ENCODE measurements around the gene RGPD3. TPM values are rescaled to one million over a fixed set of nuclear protein-coding genes. Genes with fewer than 3 reads are reported as not detected.
"Not testable (repeated sequence)": the region's sequence is repeated elsewhere in the genome, so short reads cannot be mapped to it uniquely, and the experiment has no call there.

The RGPD3 gene
- total and polyA plus RNA-seq, 3 experiments from 2014 or later, result 0.04 to 0.18 (median 0.12) TPM

GRCh38 chr2:106467516-106467915 lies 697 bp downstream of the RGPD3 start:
- H3K27me3 Mint-ChIP-seq; H3K27ac ChIP-seq (ENCODE audit: low read depth, low read length); H3K4me1 ChIP-seq (ENCODE audit: insufficient read depth, low read length); CTCF ChIA-PET; H3K4me3 ChIP-seq (ENCODE audit: low read length); H3K9me3 Mint-ChIP-seq; H3K36me3 ChIP-seq (ENCODE audit: insufficient read depth, low read length); H3K27me3 ChIP-seq (ENCODE audit: insufficient read depth, low read length, poor library complexity, severe bottlenecking); H3K36me3 Mint-ChIP-seq; H3K4me3 Mint-ChIP-seq; POLR2A ChIA-PET; H3K27ac Mint-ChIP-seq; DNase-seq; H3K4me1 Mint-ChIP-seq; H3K9me3 ChIP-seq (ENCODE audit: low read length): not testable (repeated sequence)

GRCh38 chr2:106461882-106462281 lies 6.3 kb downstream of the RGPD3 start:
- H3K27me3 Mint-ChIP-seq; H3K4me3 Mint-ChIP-seq; H3K9me3 ChIP-seq (ENCODE audit: low read length); H3K27ac Mint-ChIP-seq; H3K4me3 ChIP-seq (ENCODE audit: low read length); H3K27ac ChIP-seq (ENCODE audit: low read depth, low read length); CTCF ChIA-PET; H3K4me1 Mint-ChIP-seq; POLR2A ChIA-PET; H3K36me3 Mint-ChIP-seq; H3K36me3 ChIP-seq (ENCODE audit: insufficient read depth, low read length); H3K27me3 ChIP-seq (ENCODE audit: insufficient read depth, low read length, poor library complexity, severe bottlenecking); H3K4me1 ChIP-seq (ENCODE audit: insufficient read depth, low read length); H3K9me3 Mint-ChIP-seq: not testable (repeated sequence)
- peak in 2 of 5 donors; percentile 19 to 31 for DNase-seq

DNA sequence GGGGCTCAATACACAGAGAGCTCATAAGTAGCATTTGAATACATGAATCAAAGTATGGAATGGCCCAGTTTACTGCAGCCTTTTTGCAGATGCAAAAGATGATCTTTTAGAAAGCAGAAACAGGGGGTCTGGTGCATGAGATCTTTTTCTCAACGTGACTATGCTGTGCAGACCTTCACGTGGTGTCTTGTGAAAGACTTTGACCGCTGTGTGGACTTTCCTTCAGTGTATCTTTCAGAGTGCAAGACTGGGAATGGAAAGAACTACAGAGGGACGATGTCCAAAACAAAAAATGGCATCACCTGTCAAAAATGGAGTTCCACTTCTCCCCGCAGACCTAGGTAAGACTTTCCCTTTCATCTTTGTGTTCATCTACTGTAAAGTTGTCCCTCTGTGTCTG lies 77.5 kb downstream of the RGPD3 start:
- H3K27ac Mint-ChIP-seq; H3K9me3 Mint-ChIP-seq; H3K27me3 ChIP-seq (ENCODE audit: insufficient read depth, low read length, poor library complexity, severe bottlenecking); H3K4me1 ChIP-seq (ENCODE audit: insufficient read depth, low read length); H3K36me3 ChIP-seq (ENCODE audit: insufficient read depth, low read length); H3K36me3 Mint-ChIP-seq; H3K27me3 Mint-ChIP-seq; H3K4me3 Mint-ChIP-seq; H3K9me3 ChIP-seq (ENCODE audit: low read length); POLR2A ChIA-PET; H3K4me1 Mint-ChIP-seq; DNase-seq; H3K27ac ChIP-seq (ENCODE audit: low read depth, low read length); CTCF ChIA-PET; H3K4me3 ChIP-seq (ENCODE audit: low read length): not testable (repeated sequence)

DNA sequence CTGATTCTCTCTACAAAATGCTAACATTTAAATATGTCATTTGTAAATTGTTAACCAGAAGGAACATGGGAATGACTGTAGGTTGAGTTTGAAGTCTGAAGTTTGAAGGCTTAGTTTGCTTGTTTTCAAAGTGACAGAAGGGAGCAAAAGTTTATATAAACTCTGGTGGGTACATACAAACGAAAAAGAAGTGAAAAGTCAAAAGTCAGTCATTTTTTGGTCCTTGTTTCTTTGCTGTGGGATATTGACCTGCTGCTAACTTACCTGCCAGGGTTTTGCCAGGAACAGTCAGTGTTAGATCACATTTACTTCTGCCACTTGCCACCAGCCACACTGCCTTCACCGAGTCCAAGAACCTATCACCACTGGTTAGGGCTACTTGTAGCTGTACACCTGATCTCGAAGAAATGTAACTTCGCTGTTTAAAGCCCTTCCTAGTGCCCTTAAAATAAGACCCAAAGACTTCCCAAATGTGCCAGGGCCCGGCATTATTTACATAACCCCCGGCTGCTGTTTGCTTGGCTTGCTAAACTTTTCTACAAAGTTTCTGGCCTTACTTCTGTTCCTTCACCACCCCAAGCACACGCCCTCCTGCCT lies 79.3 kb downstream of the RGPD3 start:
- H3K4me1 Mint-ChIP-seq; H3K36me3 Mint-ChIP-seq; CTCF ChIA-PET; H3K4me3 Mint-ChIP-seq; H3K27ac Mint-ChIP-seq; POLR2A ChIA-PET; H3K9me3 Mint-ChIP-seq; H3K27ac ChIP-seq (ENCODE audit: low read depth, low read length); H3K4me3 ChIP-seq (ENCODE audit: low read length); H3K36me3 ChIP-seq (ENCODE audit: insufficient read depth, low read length); H3K9me3 ChIP-seq (ENCODE audit: low read length); H3K4me1 ChIP-seq (ENCODE audit: insufficient read depth, low read length); DNase-seq; H3K27me3 ChIP-seq (ENCODE audit: insufficient read depth, low read length, poor library complexity, severe bottlenecking): not testable (repeated sequence)
- H3K27me3 Mint-ChIP-seq, result peaks cover 0 to 11% of the 10 kb centered on the region in 2 donors

- POLR2A ChIA-PET; H3K4me3 ChIP-seq (ENCODE audit: low read length); H3K9me3 Mint-ChIP-seq; H3K36me3 ChIP-seq (ENCODE audit: insufficient read depth, low read length); H3K4me1 Mint-ChIP-seq; H3K4me1 ChIP-seq (ENCODE audit: insufficient read depth, low read length); H3K9me3 ChIP-seq (ENCODE audit: low read length); CTCF ChIA-PET; H3K27me3 ChIP-seq (ENCODE audit: insufficient read depth, low read length, poor library complexity, severe bottlenecking); H3K4me3 Mint-ChIP-seq; DNase-seq; H3K36me3 Mint-ChIP-seq; H3K27ac ChIP-seq (ENCODE audit: low read depth, low read length): not testable (repeated sequence)
- H3K27ac Mint-ChIP-seq, result peak overlapping the region in 1 of 8 donors; percentile 62
- peaks cover 0 to 29% of the 10 kb centered on the region in 2 donors for H3K27me3 Mint-ChIP-seq
Observed at GRCh38 chr2:106384548-106384947, 83.7 kb downstream of the RGPD3 start.

- POLR2A ChIA-PET; CTCF ChIA-PET; H3K4me3 ChIP-seq (ENCODE audit: low read length); H3K9me3 Mint-ChIP-seq; H3K4me3 Mint-ChIP-seq; H3K27me3 ChIP-seq (ENCODE audit: insufficient read depth, low read length, poor library complexity, severe bottlenecking); H3K9me3 ChIP-seq (ENCODE audit: low read length); H3K36me3 Mint-ChIP-seq; H3K4me1 ChIP-seq (ENCODE audit: insufficient read depth, low read length); DNase-seq; H3K4me1 Mint-ChIP-seq; H3K27ac Mint-ChIP-seq; H3K27ac ChIP-seq (ENCODE audit: low read depth, low read length); H3K36me3 ChIP-seq (ENCODE audit: insufficient read depth, low read length): not testable (repeated sequence)
- peaks cover 0 to 29% of the 10 kb centered on the region in 2 donors for H3K27me3 Mint-ChIP-seq
Observed at GRCh38 chr2:106381867-106382266, 86.3 kb downstream of the RGPD3 start.

DNA sequence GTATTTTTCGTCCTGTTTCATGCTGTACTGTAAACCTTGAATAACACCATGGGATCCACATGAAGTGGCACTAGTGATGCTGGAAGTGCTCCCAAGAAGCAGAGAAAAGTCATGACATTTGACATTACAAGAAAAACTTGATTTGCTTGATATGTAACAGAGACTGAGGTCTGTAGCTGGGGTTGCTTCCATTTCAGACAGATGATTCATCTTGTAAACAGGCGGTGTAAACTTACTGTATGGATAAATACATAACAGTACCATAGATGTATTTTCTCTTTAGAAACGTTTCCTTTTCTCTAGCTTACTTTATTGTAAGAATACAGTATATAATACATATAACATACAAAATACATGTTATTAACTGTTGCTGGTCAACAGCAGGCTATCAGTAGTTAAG lies 88.6 kb downstream of the RGPD3 start:
- H3K36me3 ChIP-seq (ENCODE audit: insufficient read depth, low read length); H3K27ac ChIP-seq (ENCODE audit: low read depth, low read length); H3K4me3 ChIP-seq (ENCODE audit: low read length); H3K4me1 ChIP-seq (ENCODE audit: insufficient read depth, low read length); H3K27ac Mint-ChIP-seq; H3K4me3 Mint-ChIP-seq; H3K27me3 ChIP-seq (ENCODE audit: insufficient read depth, low read length, poor library complexity, severe bottlenecking); POLR2A ChIA-PET; H3K9me3 ChIP-seq (ENCODE audit: low read length); H3K36me3 Mint-ChIP-seq; CTCF ChIA-PET; H3K9me3 Mint-ChIP-seq; H3K4me1 Mint-ChIP-seq; DNase-seq: not testable (repeated sequence)
- peaks cover 1 to 22% of the 10 kb centered on the region in 2 donors for H3K27me3 Mint-ChIP-seq

GRCh38 chr2:106369182-106369581 lies 99.0 kb downstream of the RGPD3 start:
- H3K4me1 ChIP-seq (ENCODE audit: insufficient read depth, low read length); H3K27ac Mint-ChIP-seq; H3K27ac ChIP-seq (ENCODE audit: low read depth, low read length); H3K36me3 Mint-ChIP-seq; H3K4me3 ChIP-seq (ENCODE audit: low read length); CTCF ChIA-PET; DNase-seq; H3K4me1 Mint-ChIP-seq; H3K27me3 ChIP-seq (ENCODE audit: insufficient read depth, low read length, poor library complexity, severe bottlenecking); POLR2A ChIA-PET; H3K36me3 ChIP-seq (ENCODE audit: insufficient read depth, low read length); H3K9me3 ChIP-seq (ENCODE audit: low read length); H3K4me3 Mint-ChIP-seq; H3K9me3 Mint-ChIP-seq; H3K27me3 Mint-ChIP-seq: not testable (repeated sequence)

DNA sequence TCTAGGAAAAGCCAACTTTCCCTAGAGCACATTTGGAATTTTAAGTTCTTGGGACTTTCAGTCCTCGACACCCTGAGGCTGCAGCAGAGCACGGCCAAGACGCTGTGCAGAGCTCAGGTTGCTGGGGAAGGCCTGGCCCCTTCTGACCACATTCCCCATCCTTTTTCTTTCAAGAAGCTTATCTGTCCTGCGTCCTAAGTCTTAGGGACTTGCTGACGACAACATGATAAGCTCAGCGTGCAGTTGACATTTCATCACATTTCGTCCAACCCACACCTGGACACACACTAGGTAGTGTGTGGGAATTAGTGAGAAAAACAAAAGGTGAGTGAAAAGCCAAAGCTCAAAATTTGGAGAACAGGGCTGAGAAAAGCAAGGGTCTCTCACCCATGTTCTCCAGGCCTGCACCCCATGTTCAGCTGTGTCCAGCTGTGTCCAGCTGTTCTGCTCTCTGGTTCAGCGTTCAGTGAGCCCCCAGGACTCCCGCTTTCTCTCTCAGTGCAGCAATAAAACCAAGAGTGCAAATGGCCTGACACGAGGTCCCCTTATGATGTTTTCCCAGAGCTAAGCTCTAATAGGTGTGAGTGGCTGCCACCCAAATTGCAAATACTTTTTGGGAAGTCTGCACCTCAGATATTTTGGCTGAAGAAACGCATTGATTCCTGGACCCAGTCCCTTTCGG lies 101.9 kb downstream of the RGPD3 start:
- no peak overlapping the region for H3K4me3 ChIP-seq (ENCODE audit: low read length)
- H3K36me3 ChIP-seq (ENCODE audit: insufficient read depth, low read length), result no peaks in the 10 kb centered on the region
- Mint-ChIP-seq H3K36me3 (no peaks in the 10 kb centered on the region), H3K9me3 (no peaks in the 10 kb centered on the region), H3K4me3 (no peak overlapping the region), H3K27me3 (peaks cover 0 to 6% of the 10 kb centered on the region in 2 donors), H3K27ac (peak overlapping the region in 1 of 8 donors; percentile 24), H3K4me1 (no peaks in the 10 kb centered on the region)
- no peaks in the 10 kb centered on the region for H3K9me3 ChIP-seq (ENCODE audit: low read length)
- DNase-seq, result no peak
- ChIA-PET POLR2A (no interaction called here), CTCF (no interaction called here)
- H3K27ac ChIP-seq (ENCODE audit: low read depth, low read length), result no peak overlapping the region
- H3K4me1 ChIP-seq (ENCODE audit: insufficient read depth, low read length), result no peaks in the 10 kb centered on the region
- no peaks in the 10 kb centered on the region for H3K27me3 ChIP-seq (ENCODE audit: insufficient read depth, low read length, poor library complexity, severe bottlenecking)

Measured in CD8-positive, alpha-beta memory T cell (primary cell).